Trophoblast cell (in vitro differentiated cells and primary cell): ENCODE data around the gene LPP.

ENCODE experiments used
- DNase-seq, 2 donors: peaks; one replicate each; pipeline ENCODE4 v3.0.0-alpha.2; 2016
- H2AFZ ChIP-seq: 2 replicates; pipeline ENCODE4 v1.6.1; 2013; ENCODE audit warnings: low read length, moderate library complexity, mild to moderate bottlenecking; ENCODE audit not compliant: insufficient read depth, poor library complexity
- H2AK5ac ChIP-seq: 2 replicates; pipeline ENCODE4 v1.6.1; 2013; ENCODE audit warnings: mild to moderate bottlenecking, low read length
- H2BK120ac ChIP-seq: 2 replicates; pipeline ENCODE4 v1.6.1; 2013; ENCODE audit warnings: low read length, mild to moderate bottlenecking, moderate library complexity; ENCODE audit not compliant: insufficient read depth, poor library complexity
- H2BK12ac ChIP-seq: 2 replicates; pipeline ENCODE4 v1.6.1; 2013; ENCODE audit warnings: mild to moderate bottlenecking, low read length, moderate library complexity
- H2BK5ac ChIP-seq: 2 replicates; pipeline ENCODE4 v1.6.1; 2013; ENCODE audit warnings: low read length, low read depth, moderate library complexity, mild to moderate bottlenecking; ENCODE audit not compliant: poor library complexity
- H3K14ac ChIP-seq: 2 replicates; pipeline ENCODE4 v1.6.1; 2013; ENCODE audit warnings: mild to moderate bottlenecking, low read length
- H3K18ac ChIP-seq: 2 replicates; pipeline ENCODE4 v1.6.1; 2013; ENCODE audit warnings: mild to moderate bottlenecking, low read length
- H3K23ac ChIP-seq: 2 replicates; pipeline ENCODE4 v1.6.1; 2013; ENCODE audit warnings: low read length
- H3K27ac ChIP-seq: 2 replicates; pipeline ENCODE4 v1.5.1; 2013; ENCODE audit warnings: low read depth, mild to moderate bottlenecking, inconsistent platforms, low read length, moderate library complexity
- H3K27me3 ChIP-seq: 2 replicates; pipeline ENCODE4 v1.6.1; 2013; ENCODE audit warnings: inconsistent platforms, mild to moderate bottlenecking, low read length, moderate library complexity; ENCODE audit not compliant: insufficient read depth
- H3K36me3 ChIP-seq, 2 experiments: 1 replicate in 1 of 2; 2 replicates in 1 of 2; pipeline ENCODE4 v1.6.1; 2013; ENCODE audit warnings: low read length in 2 of 2, mild to moderate bottlenecking in 2 of 2, moderate library complexity in 1 of 2; ENCODE audit not compliant: insufficient read depth in 2 of 2, control insufficient read depth in 1 of 2
- H3K4ac ChIP-seq: 2 replicates; pipeline ENCODE4 v1.6.1; 2013; ENCODE audit warnings: low read depth, mild to moderate bottlenecking, low read length, moderate library complexity
- H3K4me1 ChIP-seq, 2 experiments: 1 replicate in 1 of 2; 2 replicates in 1 of 2; pipeline ENCODE4 v1.6.1; 2013; ENCODE audit warnings: low read length in 2 of 2, mild to moderate bottlenecking in 2 of 2, moderate library complexity in 1 of 2; ENCODE audit not compliant: insufficient read depth in 2 of 2, control insufficient read depth in 1 of 2
- H3K4me2 ChIP-seq: 2 replicates; pipeline ENCODE4 v1.6.1; 2013; ENCODE audit warnings: inconsistent platforms, mild to moderate bottlenecking, low read length, moderate library complexity
- H3K4me3 ChIP-seq: 2 replicates; pipeline ENCODE4 v1.5.1; 2013; ENCODE audit warnings: mild to moderate bottlenecking, low read depth, low read length, inconsistent platforms
- H3K79me1 ChIP-seq: one replicate; pipeline ENCODE4 v1.6.1; 2013; ENCODE audit warnings: low read length
- H3K79me2 ChIP-seq: 2 replicates; pipeline ENCODE4 v1.6.1; 2013; ENCODE audit warnings: low read length, mild to moderate bottlenecking; ENCODE audit not compliant: control insufficient read depth, insufficient read depth, poor library complexity
- H3K9ac ChIP-seq: 2 replicates; pipeline ENCODE4 v1.6.1; 2013; ENCODE audit warnings: mild to moderate bottlenecking, low read length
- H3K9me3 ChIP-seq: 2 replicates; pipeline ENCODE4 v1.6.1; 2013; ENCODE audit warnings: low read depth, mild to moderate bottlenecking, control low read depth, inconsistent platforms, low read length; ENCODE audit not compliant: insufficient read depth
- H4K12ac ChIP-seq: 2 replicates; pipeline ENCODE4 v1.6.1; 2013; ENCODE audit warnings: low read depth, mild to moderate bottlenecking, low read length, moderate library complexity
- H4K8ac ChIP-seq: 2 replicates; pipeline ENCODE4 v1.6.1; 2013; ENCODE audit warnings: low read depth, mild to moderate bottlenecking, low read length, moderate library complexity
- H4K91ac ChIP-seq: one replicate; pipeline ENCODE4 v1.6.1; 2013; ENCODE audit warnings: low read depth, mild to moderate bottlenecking, low read length, moderate library complexity
- WGBS: extraction: QIAGEN DNeasy Blood & Tissue Kit; methylation state at CpG from one replicate; pipeline ENCODE4 v1.1.7; 2013; ENCODE audit warnings: missing lambda C conversion rate; ENCODE audit not compliant: insufficient read length, insufficient coverage; ENCODE audit errors: extremely low coverage; 5-methylcytosine and 5-hydroxymethylcytosine counted together

Gene LPP

GRCh38 chr3:188150982-188151381 is 3.0 kb upstream of the LPP start:
- H3K9me3 ChIP-seq = no peaks in the 10 kb centered on the region
- H3K18ac ChIP-seq = no peak overlapping the region
- no peak overlapping the region for H2AFZ ChIP-seq
- H4K12ac ChIP-seq = no peak overlapping the region
- peaks cover 18% of the 10 kb centered on the region for H3K79me1 ChIP-seq
- H3K79me2 ChIP-seq = peaks cover 20% of the 10 kb centered on the region
- no peak overlapping the region for H3K14ac ChIP-seq
- H3K36me3 ChIP-seq = no peaks in the 10 kb centered on the region
- no peak overlapping the region for H3K9ac ChIP-seq
- H3K23ac ChIP-seq = no peak overlapping the region
- H4K8ac ChIP-seq = no peak overlapping the region
- H2AK5ac ChIP-seq = no peak overlapping the region
- H3K27ac ChIP-seq = no peak overlapping the region
- H2BK12ac ChIP-seq = no peak overlapping the region
- H3K4me3 ChIP-seq = no peak overlapping the region
- H2BK120ac ChIP-seq = no peak overlapping the region
- no CpG with 5 or more reads among the region's 6 CpGs for WGBS
- H3K4ac ChIP-seq = no peak overlapping the region
- DNase-seq = no peak
- H3K27me3 ChIP-seq = no peaks in the 10 kb centered on the region
- no peak overlapping the region for H4K91ac ChIP-seq
- no peak overlapping the region for H2BK5ac ChIP-seq
- peaks cover 6 to 14% of the 10 kb centered on the region in 2 experiments for H3K4me1 ChIP-seq
- H3K4me2 ChIP-seq = no peak overlapping the region

GRCh38 chr3:188151438-188151837 is 2.5 kb upstream of the LPP start:
- no peak overlapping the region for H4K91ac ChIP-seq
- peak; percentile 63 to 88 for DNase-seq
- H3K9ac ChIP-seq = no peak overlapping the region
- no peak overlapping the region for H4K8ac ChIP-seq
- H2AFZ ChIP-seq = no peak overlapping the region
- H3K18ac ChIP-seq = no peak overlapping the region
- no peaks in the 10 kb centered on the region for H3K27me3 ChIP-seq
- peaks cover 6 to 16% of the 10 kb centered on the region in 2 experiments for H3K4me1 ChIP-seq
- H3K9me3 ChIP-seq = no peaks in the 10 kb centered on the region
- no peak overlapping the region for H3K4ac ChIP-seq
- H3K4me2 ChIP-seq = no peak overlapping the region
- no peak overlapping the region for H2BK12ac ChIP-seq
- H3K23ac ChIP-seq = no peak overlapping the region
- no peaks in the 10 kb centered on the region for H3K36me3 ChIP-seq
- H3K4me3 ChIP-seq = no peak overlapping the region
- H3K79me1 ChIP-seq = peaks cover 18% of the 10 kb centered on the region
- H3K27ac ChIP-seq = no peak overlapping the region
- no peak overlapping the region for H2BK120ac ChIP-seq
- H4K12ac ChIP-seq = no peak overlapping the region
- no peak overlapping the region for H3K14ac ChIP-seq
- WGBS = no CpG with 5 or more reads among the region's 4 CpGs
- H3K79me2 ChIP-seq = peaks cover 20% of the 10 kb centered on the region
- H2AK5ac ChIP-seq = no peak overlapping the region
- H2BK5ac ChIP-seq = no peak overlapping the region

- Histone ChIP-seq H3K27ac (peak overlapping the region; percentile 99), H3K36me3 (no peaks in the 10 kb centered on the region), H2BK12ac (peak overlapping the region; percentile 81), H3K23ac (no peak overlapping the region), H3K18ac (peak overlapping the region; percentile 97), H3K4me2 (peak overlapping the region; percentile 86), H2BK120ac (peak overlapping the region; percentile 85), H3K9me3 (no peaks in the 10 kb centered on the region), H3K9ac (peak overlapping the region; percentile 87), H2AFZ (peak overlapping the region; percentile 74), H3K4me3 (peak overlapping the region; percentile 86), H3K14ac (peak overlapping the region; percentile 83), H3K79me1 (peaks cover 18% of the 10 kb centered on the region), H4K8ac (peak overlapping the region; percentile 79), H4K12ac (peak overlapping the region; percentile 97), H3K27me3 (no peaks in the 10 kb centered on the region), H2AK5ac (peak overlapping the region; percentile 80), H3K79me2 (peaks cover 24% of the 10 kb centered on the region), H2BK5ac (peak overlapping the region; percentile 92), H3K4me1 (peaks cover 10 to 23% of the 10 kb centered on the region in 2 experiments), H4K91ac (peak overlapping the region; percentile 96), H3K4ac (peak overlapping the region; percentile 81)
- WGBS = no CpG with 5 or more reads among the region's 25 CpGs
- DNase-seq = peak; percentile 81 to 87
Measured at GRCh38 chr3:188152660-188153436, 1.1 kb upstream of the LPP start.

- no peaks in the 10 kb centered on the region for H3K9me3 ChIP-seq
- H3K36me3 ChIP-seq = no peaks in the 10 kb centered on the region
- peak overlapping the region; percentile 86 for H3K4me2 ChIP-seq
- H2BK5ac ChIP-seq = peak overlapping the region; percentile 99
- H3K27ac ChIP-seq = peak overlapping the region; percentile 99
- peak overlapping the region; percentile 96 for H3K9ac ChIP-seq
- peak overlapping the region; percentile 99 for H4K91ac ChIP-seq
- peak overlapping the region; percentile 86 for H3K4me3 ChIP-seq
- peak overlapping the region; percentile 98 for H3K18ac ChIP-seq
- no peak overlapping the region for H3K23ac ChIP-seq
- H2AFZ ChIP-seq = peak overlapping the region; percentile 98
- no peaks in the 10 kb centered on the region for H3K27me3 ChIP-seq
- peak overlapping the region; percentile 99 for H3K14ac ChIP-seq
- peaks cover 14 to 27% of the 10 kb centered on the region in 2 experiments for H3K4me1 ChIP-seq
- H4K8ac ChIP-seq = peak overlapping the region; percentile 100
- H2BK120ac ChIP-seq = peak overlapping the region; percentile 99
- H3K79me2 ChIP-seq = peaks cover 24% of the 10 kb centered on the region
- peak overlapping the region; percentile 81 for H2BK12ac ChIP-seq
- DNase-seq = peak; percentile 77 to 87
- H4K12ac ChIP-seq = peak overlapping the region; percentile 97
- H3K79me1 ChIP-seq = peaks cover 18% of the 10 kb centered on the region
- no peak overlapping the region for H2AK5ac ChIP-seq
- H3K4ac ChIP-seq = peak overlapping the region; percentile 89
- WGBS = no CpG with 5 or more reads among the region's 36 CpGs
Measured at GRCh38 chr3:188153437-188154013, 432 bp upstream of the LPP start.
